Thyroid gland (tissue), 4 donors: Measurements from ENCODE around the gene COL26A1.

Experiments
- CTCF ChIP-seq, 6 experiments: fragments of 200-600 bp in 3 of 6; fragments of 450-650 bp in 3 of 6; sonication (generic) in 3 of 6; IDR thresholded peaks; one replicate each; pipeline ENCODE4 v1.5.1; 2016 to 2019; ENCODE audit warnings: antibody characterized with exemption in 6 of 6, mild to moderate bottlenecking in 2 of 6, inconsistent platforms in 1 of 6, moderate library complexity in 1 of 6
- POLR2A ChIP-seq, 2 donors: fragments of 450-650 bp; IDR thresholded peaks; one replicate each; pipeline ENCODE4 v1.6.1; 2017; ENCODE audit warnings: antibody characterized with exemption in 2 of 2, mild to moderate bottlenecking in 2 of 2, moderate library complexity in 1 of 2

- TF ChIP-seq CTCF (IDR thresholded peaks at IDR 0.05) (no peak), POLR2A (IDR thresholded peaks at IDR 0.05) (no peak)
Measured at GRCh38 chr7:101543242-101543766, 180.6 kb downstream of the COL26A1 start.
